Nephron (organoid): ENCODE measurements around the gene TARBP2.

Experiments used
- H3K27ac Mint-ChIP-seq, 3 experiments: 2 replicates each; pipeline ENCODE4 v1.8.0; 2020; ENCODE audit warnings: mixed read lengths in 3 of 3, mild to moderate bottlenecking in 2 of 3, moderate library complexity in 1 of 3
- H3K27me3 Mint-ChIP-seq: 2 replicates; pipeline ENCODE4 v1.8.0; 2021; ENCODE audit warnings: low read depth, mild to moderate bottlenecking, moderate library complexity, mixed read lengths
- H3K36me3 Mint-ChIP-seq: 2 replicates; pipeline ENCODE4 v1.8.0; 2020; ENCODE audit warnings: low read depth, mixed read lengths
- H3K4me1 Mint-ChIP-seq: 2 replicates; pipeline ENCODE4 v1.8.0; 2020; ENCODE audit warnings: mixed read lengths
- H3K4me3 Mint-ChIP-seq, 3 experiments: 2 replicates each; pipeline ENCODE4 v1.8.0; 2020; ENCODE audit warnings: mild to moderate bottlenecking in 3 of 3, mixed read lengths in 3 of 3, moderate library complexity in 2 of 3
- H3K9me3 Mint-ChIP-seq: 2 replicates; pipeline ENCODE4 v1.8.0; 2020; ENCODE audit warnings: mixed read lengths
- TF ChIP-seq, protein P1 (sequence below), 3 experiments: fragments of 200-600 bp; sonication (generic); IDR thresholded peaks; one replicate each; pipeline ENCODE4 v1.5.0; 2021; ENCODE audit warnings: antibody characterized with exemption in 3 of 3; ENCODE audit not compliant: unreplicated experiment in 3 of 3

Gene TARBP2

DNA sequence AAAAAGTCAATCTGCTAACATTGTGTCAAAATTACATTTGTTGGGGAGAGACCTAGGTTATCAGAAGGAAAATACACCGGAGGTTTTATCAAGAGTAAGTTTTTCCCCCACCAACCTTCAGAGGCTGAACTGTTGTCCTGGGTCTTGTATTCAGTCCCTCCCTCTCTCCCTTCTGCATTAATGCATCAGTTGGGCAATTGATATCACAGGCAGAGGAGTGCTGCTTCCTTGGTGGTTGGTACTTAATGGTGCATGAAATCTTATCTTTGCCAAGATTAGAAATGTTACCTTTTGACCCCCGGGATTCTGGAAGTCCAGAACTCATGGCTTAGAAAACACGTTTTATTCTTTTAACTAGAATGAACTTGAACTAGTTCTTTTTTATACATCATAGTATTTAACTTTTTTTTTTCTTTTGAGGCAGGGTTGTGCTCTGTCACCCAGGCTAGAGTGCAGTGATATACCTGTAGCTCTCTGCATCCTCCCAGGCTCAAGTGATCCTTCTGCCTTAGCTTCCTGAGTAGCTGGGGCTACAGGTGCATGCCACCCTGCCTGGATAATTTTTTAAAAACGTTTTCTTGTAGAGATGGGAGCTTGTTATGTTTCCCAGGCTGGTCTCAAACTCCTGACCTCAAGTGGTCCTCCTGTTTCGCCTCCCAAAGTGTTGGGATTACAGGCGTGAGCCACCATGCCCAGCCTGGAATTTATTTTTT is 44.3 kb upstream of the TARBP2 start:
- Mint-ChIP-seq H3K27me3 (no peaks in the 10 kb centered on the region), H3K9me3 (no peaks in the 10 kb centered on the region), H3K4me1 (peaks cover 42% of the 10 kb centered on the region), H3K4me3 (peak overlapping the region in 2 of 3 experiments; percentile 46 to 49), H3K27ac (no peak overlapping the region), H3K36me3 (peaks cover 77% of the 10 kb centered on the region)
- TF ChIP-seq, protein P1, sequence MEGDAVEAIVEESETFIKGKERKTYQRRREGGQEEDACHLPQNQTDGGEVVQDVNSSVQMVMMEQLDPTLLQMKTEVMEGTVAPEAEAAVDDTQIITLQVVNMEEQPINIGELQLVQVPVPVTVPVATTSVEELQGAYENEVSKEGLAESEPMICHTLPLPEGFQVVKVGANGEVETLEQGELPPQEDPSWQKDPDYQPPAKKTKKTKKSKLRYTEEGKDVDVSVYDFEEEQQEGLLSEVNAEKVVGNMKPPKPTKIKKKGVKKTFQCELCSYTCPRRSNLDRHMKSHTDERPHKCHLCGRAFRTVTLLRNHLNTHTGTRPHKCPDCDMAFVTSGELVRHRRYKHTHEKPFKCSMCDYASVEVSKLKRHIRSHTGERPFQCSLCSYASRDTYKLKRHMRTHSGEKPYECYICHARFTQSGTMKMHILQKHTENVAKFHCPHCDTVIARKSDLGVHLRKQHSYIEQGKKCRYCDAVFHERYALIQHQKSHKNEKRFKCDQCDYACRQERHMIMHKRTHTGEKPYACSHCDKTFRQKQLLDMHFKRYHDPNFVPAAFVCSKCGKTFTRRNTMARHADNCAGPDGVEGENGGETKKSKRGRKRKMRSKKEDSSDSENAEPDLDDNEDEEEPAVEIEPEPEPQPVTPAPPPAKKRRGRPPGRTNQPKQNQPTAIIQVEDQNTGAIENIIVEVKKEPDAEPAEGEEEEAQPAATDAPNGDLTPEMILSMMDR (IDR thresholded peaks at IDR 0.05; ENCODE audit: unreplicated experiment in 3 of 3), result no peak

DNA sequence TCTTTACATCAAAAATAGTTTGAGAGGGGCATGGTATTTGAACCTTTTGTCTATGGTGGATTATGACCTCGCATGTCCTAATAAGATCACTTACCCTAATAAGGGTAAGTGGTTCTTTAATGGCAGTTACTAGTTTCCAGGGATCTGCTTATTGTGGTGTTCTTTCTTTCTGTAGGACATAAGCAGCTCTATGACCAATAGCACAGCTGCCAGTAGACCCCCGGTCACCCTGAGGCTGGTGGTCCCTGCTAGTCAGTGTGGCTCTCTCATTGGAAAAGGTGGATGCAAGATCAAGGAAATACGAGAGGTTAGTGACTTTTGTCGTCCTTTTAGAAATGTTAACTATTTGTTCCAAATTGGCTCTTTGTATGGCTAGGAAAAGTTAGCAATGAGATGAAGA is 42.0 kb upstream of the TARBP2 start:
- Mint-ChIP-seq H3K9me3 (no peaks in the 10 kb centered on the region), H3K4me1 (peaks cover 42% of the 10 kb centered on the region), H3K27ac (peak overlapping the region in 1 of 3 experiments; percentile 53), H3K4me3 (no peak overlapping the region), H3K36me3 (peaks cover 90% of the 10 kb centered on the region), H3K27me3 (no peaks in the 10 kb centered on the region)
- TF ChIP-seq, protein P1 (IDR thresholded peaks at IDR 0.05; ENCODE audit: unreplicated experiment in 3 of 3), result no peak

DNA sequence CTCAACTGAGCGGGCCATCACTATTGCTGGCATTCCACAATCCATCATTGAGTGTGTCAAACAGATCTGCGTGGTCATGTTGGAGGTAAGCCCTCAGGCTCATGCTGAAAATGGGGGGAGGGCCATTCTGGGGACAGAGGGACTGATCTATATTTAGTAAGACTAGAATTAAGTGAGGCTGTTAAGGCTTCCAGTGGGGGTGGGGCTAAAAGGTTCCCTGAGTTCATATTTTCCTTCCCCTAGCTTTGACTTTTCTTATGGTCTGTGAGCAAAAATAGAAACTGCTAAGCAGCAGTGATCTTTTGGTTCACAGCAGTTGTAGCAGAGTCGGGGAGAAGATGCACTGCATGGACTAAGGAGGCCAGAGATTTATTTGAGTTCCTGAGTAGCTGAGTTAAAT is 40.0 kb upstream of the TARBP2 start:
- peak overlapping the region in 1 of 3 experiments; percentile 17 for H3K4me3 Mint-ChIP-seq
- no peaks in the 10 kb centered on the region for H3K9me3 Mint-ChIP-seq
- H3K36me3 Mint-ChIP-seq, result peaks cover 89% of the 10 kb centered on the region
- H3K27me3 Mint-ChIP-seq, result no peaks in the 10 kb centered on the region
- H3K27ac Mint-ChIP-seq, result peak overlapping the region in 1 of 3 experiments; percentile 36
- H3K4me1 Mint-ChIP-seq, result peaks cover 39% of the 10 kb centered on the region
- TF ChIP-seq, protein P1 (IDR thresholded peaks at IDR 0.05; ENCODE audit: unreplicated experiment in 3 of 3), result no peak

DNA sequence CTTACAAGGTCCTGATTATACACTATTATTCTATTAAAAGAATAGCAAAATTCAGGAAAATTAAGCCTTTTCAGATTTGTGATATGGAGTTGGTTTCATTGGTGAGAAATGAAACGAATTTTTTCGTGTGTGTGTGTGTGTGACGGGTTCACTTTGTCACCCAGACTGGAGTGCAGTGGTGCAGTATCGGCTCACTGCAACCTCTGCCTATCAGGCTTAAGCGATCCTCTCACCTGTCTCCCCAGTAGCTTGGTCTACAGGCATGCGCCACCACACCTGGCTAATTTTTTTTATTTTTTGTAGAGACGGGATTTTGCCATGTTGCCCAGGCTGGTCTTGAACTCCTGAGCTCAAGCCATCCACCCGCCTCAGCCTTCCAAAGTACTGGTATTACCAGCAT is 39.5 kb upstream of the TARBP2 start:
- H3K27ac Mint-ChIP-seq, result no peak overlapping the region
- H3K4me3 Mint-ChIP-seq, result no peak overlapping the region
- H3K9me3 Mint-ChIP-seq, result no peaks in the 10 kb centered on the region
- TF ChIP-seq, protein P1 (IDR thresholded peaks at IDR 0.05; ENCODE audit: unreplicated experiment in 3 of 3), result no peak
- peaks cover 90% of the 10 kb centered on the region for H3K36me3 Mint-ChIP-seq
- H3K4me1 Mint-ChIP-seq, result peaks cover 38% of the 10 kb centered on the region
- H3K27me3 Mint-ChIP-seq, result no peaks in the 10 kb centered on the region

DNA sequence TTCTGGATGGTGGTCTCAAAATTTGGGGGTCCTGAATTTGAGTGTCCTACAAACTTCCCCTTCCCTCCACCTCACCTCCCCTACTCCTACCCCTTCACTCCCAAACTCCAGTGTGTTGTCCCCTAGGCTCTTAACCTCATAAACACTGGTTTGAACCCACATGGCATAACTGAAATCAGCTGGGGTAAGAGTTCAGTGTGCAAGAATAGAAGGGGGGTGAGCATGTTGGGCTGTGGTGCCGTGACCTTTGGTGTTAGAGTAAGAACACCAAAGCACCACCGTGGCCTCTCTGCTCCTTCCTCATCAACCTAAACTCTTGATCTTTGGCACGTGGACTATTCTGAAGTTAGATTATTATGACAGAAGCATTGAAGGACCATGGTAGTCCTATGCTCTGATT is 38.1 kb upstream of the TARBP2 start:
- TF ChIP-seq, protein P1 (IDR thresholded peaks at IDR 0.05; ENCODE audit: unreplicated experiment in 3 of 3), result no peak
- Mint-ChIP-seq H3K9me3 (no peaks in the 10 kb centered on the region), H3K36me3 (peaks cover 95% of the 10 kb centered on the region), H3K27me3 (no peaks in the 10 kb centered on the region), H3K27ac (no peak overlapping the region), H3K4me3 (no peak overlapping the region), H3K4me1 (peaks cover 36% of the 10 kb centered on the region)
